H9 (cell line): Measurements from ENCODE around the gene HECTD2. TPM values are rescaled to one million over a fixed set of nuclear protein-coding genes. Genes with fewer than 3 reads are reported as not detected.

Experiments used
- DNase-seq: peaks from one replicate; pipeline ENCODE4 v3.0.0-alpha.2; 2017
- H2AFZ ChIP-seq: one replicate; pipeline ENCODE4 v1.6.1; 2013; ENCODE audit warnings: mild to moderate bottlenecking, low read length, control low read depth, moderate library complexity
- H2AK5ac ChIP-seq: 2 replicates; pipeline ENCODE4 v1.6.1; 2013; ENCODE audit warnings: low read length, control low read depth, mixed read lengths; ENCODE audit not compliant: insufficient read length
- H2BK120ac ChIP-seq: one replicate; pipeline ENCODE4 v1.6.1; 2013; ENCODE audit warnings: low read depth, mild to moderate bottlenecking, low read length, control low read depth, inconsistent platforms; ENCODE audit not compliant: poor library complexity, severe bottlenecking
- H2BK12ac ChIP-seq: 2 replicates; pipeline ENCODE4 v1.6.1; 2013; ENCODE audit warnings: low read length, control low read depth, mixed read lengths, low read depth; ENCODE audit not compliant: insufficient read length
- H2BK15ac ChIP-seq: 2 replicates; pipeline ENCODE4 v1.6.1; 2013; ENCODE audit warnings: low read depth, low read length, control low read depth
- H2BK20ac ChIP-seq: one replicate; pipeline ENCODE4 v1.6.1; 2013; ENCODE audit warnings: low read depth, mild to moderate bottlenecking, low read length, control low read depth, inconsistent platforms; ENCODE audit not compliant: poor library complexity, severe bottlenecking
- H2BK5ac ChIP-seq: 2 replicates; pipeline ENCODE4 v1.6.1; 2013; ENCODE audit warnings: low read length, control low read depth, mixed read lengths; ENCODE audit not compliant: insufficient read length
- H3K14ac ChIP-seq: 2 replicates; pipeline ENCODE4 v1.6.1; 2013; ENCODE audit warnings: low read length, control low read depth; ENCODE audit not compliant: insufficient read depth
- H3K18ac ChIP-seq: 2 replicates; pipeline ENCODE4 v1.6.1; 2013; ENCODE audit warnings: low read depth, mild to moderate bottlenecking, mixed read lengths, low read length, control low read depth; ENCODE audit not compliant: insufficient read length
- H3K23ac ChIP-seq: 2 replicates; pipeline ENCODE4 v1.6.1; 2013; ENCODE audit warnings: low read length, control low read depth, mixed read lengths, low read depth; ENCODE audit not compliant: insufficient read length
- H3K23me2 ChIP-seq: 2 replicates; pipeline ENCODE4 v1.6.1; 2013; ENCODE audit warnings: low read depth, mild to moderate bottlenecking, mixed read lengths, low read length, control low read depth; ENCODE audit not compliant: insufficient read length, poor library complexity, severe bottlenecking
- H3K27ac ChIP-seq: 2 replicates; pipeline ENCODE4 v1.5.1; 2013; ENCODE audit warnings: low read length, control low read depth, mixed read lengths, low read depth; ENCODE audit not compliant: insufficient read length
- H3K27me3 ChIP-seq: 2 replicates; pipeline ENCODE4 v1.6.1; 2013; ENCODE audit warnings: low read length, control low read depth, inconsistent platforms; ENCODE audit not compliant: insufficient read depth
- H3K4ac ChIP-seq: 2 replicates; pipeline ENCODE4 v1.6.1; 2013; ENCODE audit warnings: low read depth, mild to moderate bottlenecking, control low read depth, inconsistent platforms, low read length, moderate library complexity
- H3K4me1 ChIP-seq: 2 replicates; pipeline ENCODE4 v1.6.1; 2013; ENCODE audit warnings: low read length, control low read depth, inconsistent platforms; ENCODE audit not compliant: insufficient read depth
- H3K4me2 ChIP-seq: 2 replicates; pipeline ENCODE4 v1.6.1; 2013; ENCODE audit warnings: low read length, control low read depth, mixed read lengths; ENCODE audit not compliant: insufficient read length, insufficient read depth
- H3K56ac ChIP-seq: 2 replicates; pipeline ENCODE4 v1.6.1; 2013; ENCODE audit warnings: low read depth, mild to moderate bottlenecking, mixed read lengths, low read length, control low read depth; ENCODE audit not compliant: insufficient read length
- H3K79me1 ChIP-seq: 2 replicates; pipeline ENCODE4 v1.6.1; 2013; ENCODE audit warnings: low read depth, mild to moderate bottlenecking, moderate library complexity, low read length, control low read depth, inconsistent platforms; ENCODE audit not compliant: insufficient read depth, poor library complexity, severe bottlenecking
- H3K79me2 ChIP-seq: 2 replicates; pipeline ENCODE4 v1.6.1; 2013; ENCODE audit warnings: low read length, control low read depth, inconsistent platforms; ENCODE audit not compliant: insufficient read depth
- H3K9ac ChIP-seq: 2 replicates; pipeline ENCODE4 v1.6.1; 2013; ENCODE audit warnings: low read length, control low read depth, mixed read lengths; ENCODE audit not compliant: insufficient read length; ENCODE audit errors: extremely low read depth
- H3K9me3 ChIP-seq: one replicate; pipeline ENCODE4 v1.6.1; 2013; ENCODE audit warnings: low read depth, low read length, inconsistent platforms; ENCODE audit not compliant: control insufficient read depth
- H3T11ph ChIP-seq: one replicate; pipeline ENCODE4 v1.6.1; 2013; ENCODE audit warnings: mild to moderate bottlenecking, low read length, control low read depth, inconsistent platforms
- H4K20me1 ChIP-seq: one replicate; pipeline ENCODE4 v1.6.1; 2013; ENCODE audit not compliant: control insufficient read depth, insufficient read length, insufficient read depth
- H4K5ac ChIP-seq: 2 replicates; pipeline ENCODE4 v1.6.1; 2013; ENCODE audit warnings: low read depth, mild to moderate bottlenecking, mixed read lengths, low read length, control low read depth; ENCODE audit not compliant: insufficient read length
- H4K8ac ChIP-seq: replicated peaks from 2 replicates; pipeline ENCODE4 v1.6.1; 2013; ENCODE audit warnings: low read length, control low read depth, mixed read lengths, low read depth; ENCODE audit not compliant: insufficient read length
- H4K91ac ChIP-seq: 2 replicates; pipeline ENCODE4 v1.6.1; 2013; ENCODE audit warnings: low read depth, mild to moderate bottlenecking, moderate library complexity, mixed read lengths, low read length, control low read depth; ENCODE audit not compliant: insufficient read length
- H3K27ac Mint-ChIP-seq, 3 experiments: 2 replicates in 2 of 3; 3 replicates in 1 of 3; pipeline ENCODE4 v1.8.0; 2020 to 2021; ENCODE audit warnings: mixed read lengths in 3 of 3, mild to moderate bottlenecking in 1 of 3, moderate library complexity in 1 of 3
- H3K27me3 Mint-ChIP-seq: 2 replicates; pipeline ENCODE4 v1.8.0; 2021; ENCODE audit warnings: low read depth, mild to moderate bottlenecking, moderate library complexity, mixed read lengths
- H3K36me3 Mint-ChIP-seq, 3 experiments: 2 replicates in 2 of 3; 3 replicates in 1 of 3; pipeline ENCODE4 v1.8.0; 2020 to 2021; ENCODE audit warnings: low read depth in 3 of 3, mixed read lengths in 3 of 3; ENCODE audit not compliant: insufficient read depth in 1 of 3
- H3K4me1 Mint-ChIP-seq, 2 experiments: 2 replicates each; pipeline ENCODE4 v1.8.0; 2020; ENCODE audit warnings: mixed read lengths in 2 of 2
- H3K4me3 Mint-ChIP-seq, 2 experiments: 2 replicates in 1 of 2; 3 replicates in 1 of 2; pipeline ENCODE4 v1.8.0; 2020 to 2021; ENCODE audit warnings: mild to moderate bottlenecking in 2 of 2, mixed read lengths in 2 of 2, moderate library complexity in 1 of 2
- H3K9me3 Mint-ChIP-seq, 2 experiments: 2 replicates in 1 of 2; 3 replicates in 1 of 2; pipeline ENCODE4 v1.8.0; 2020; ENCODE audit warnings: mild to moderate bottlenecking in 2 of 2, mixed read lengths in 2 of 2, moderate library complexity in 1 of 2
- total RNA-seq: library from RNA; stranded (reverse); gene quantifications from 2 replicates; pipeline ENCODE4 v1.2.1, GENCODE V29; 2021
- TF ChIP-seq, protein P1 (sequence below): fragments of 200-600 bp; sonication (generic); conservative IDR thresholded peaks from 3 replicates; pipeline ENCODE4 v1.8.0; 2021; ENCODE audit warnings: antibody characterized with exemption, mild to moderate bottlenecking

Gene HECTD2
- total RNA-seq, 1 experiment from 2014 or later: 13.4 TPM

DNA sequence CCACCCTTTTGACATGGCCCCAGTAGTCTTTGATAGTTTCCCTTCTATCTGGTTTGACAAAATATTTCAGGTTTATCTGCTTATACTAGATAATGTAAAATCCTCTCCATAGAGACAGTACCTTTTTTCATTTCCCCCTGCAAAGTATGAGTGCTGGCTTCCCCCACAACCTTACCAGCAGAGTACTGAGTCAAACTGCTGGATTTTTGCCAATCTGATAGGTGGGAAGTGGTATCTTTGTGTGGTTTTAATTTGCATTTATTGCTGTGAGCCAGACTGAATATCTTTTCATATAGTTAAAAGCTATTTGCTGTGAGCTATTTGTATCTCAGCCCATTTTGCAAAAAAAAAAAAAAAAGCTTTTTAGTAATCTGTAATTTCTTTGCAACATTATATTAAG lies 32.1 kb upstream of the HECTD2 start:
- no peak for DNase-seq
- no peak overlapping the region for H3K4me2 ChIP-seq

More for the DNA sequence above, 32.1 kb upstream of the HECTD2 start:
- Histone ChIP-seq H3K23ac (no peak overlapping the region), H3K14ac (no peak overlapping the region), H3T11ph (no peak overlapping the region), H2BK120ac (no peak overlapping the region), H4K91ac (no peak overlapping the region), H4K5ac (no peak overlapping the region), H3K27ac (no peak overlapping the region), H2BK20ac (no peak overlapping the region), H3K9ac (no peak overlapping the region), H2BK12ac (no peak overlapping the region), H3K18ac (no peak overlapping the region), H3K79me1 (no peaks in the 10 kb centered on the region), H3K23me2 (no peaks in the 10 kb centered on the region), H2AK5ac (no peak overlapping the region), H3K27me3 (no peaks in the 10 kb centered on the region), H3K4ac (no peak overlapping the region), H4K8ac (no peak overlapping the region), H3K56ac (no peak overlapping the region), H2BK15ac (no peak overlapping the region), H2BK5ac (no peak overlapping the region), H3K79me2 (no peaks in the 10 kb centered on the region), H2AFZ (no peak overlapping the region), H3K4me1 (no peaks in the 10 kb centered on the region; the same call in 1 of the 2 replicates), H4K20me1 (no peaks in the 10 kb centered on the region), H3K9me3 (no peaks in the 10 kb centered on the region)
- Mint-ChIP-seq H3K4me1 (peaks cover 5 to 7% of the 10 kb centered on the region in 2 experiments), H3K27ac (no peak overlapping the region), H3K9me3 (peaks cover 9 to 12% of the 10 kb centered on the region in 2 experiments; a peak in 4 of 5 replicates), H3K27me3 (peaks cover 8% of the 10 kb centered on the region), H3K4me3 (no peak overlapping the region), H3K36me3 (peaks cover 0 to 2% (median 0%) of the 10 kb centered on the region in 3 experiments; a peak in 2 of 7 replicates)
- TF ChIP-seq, protein P1, sequence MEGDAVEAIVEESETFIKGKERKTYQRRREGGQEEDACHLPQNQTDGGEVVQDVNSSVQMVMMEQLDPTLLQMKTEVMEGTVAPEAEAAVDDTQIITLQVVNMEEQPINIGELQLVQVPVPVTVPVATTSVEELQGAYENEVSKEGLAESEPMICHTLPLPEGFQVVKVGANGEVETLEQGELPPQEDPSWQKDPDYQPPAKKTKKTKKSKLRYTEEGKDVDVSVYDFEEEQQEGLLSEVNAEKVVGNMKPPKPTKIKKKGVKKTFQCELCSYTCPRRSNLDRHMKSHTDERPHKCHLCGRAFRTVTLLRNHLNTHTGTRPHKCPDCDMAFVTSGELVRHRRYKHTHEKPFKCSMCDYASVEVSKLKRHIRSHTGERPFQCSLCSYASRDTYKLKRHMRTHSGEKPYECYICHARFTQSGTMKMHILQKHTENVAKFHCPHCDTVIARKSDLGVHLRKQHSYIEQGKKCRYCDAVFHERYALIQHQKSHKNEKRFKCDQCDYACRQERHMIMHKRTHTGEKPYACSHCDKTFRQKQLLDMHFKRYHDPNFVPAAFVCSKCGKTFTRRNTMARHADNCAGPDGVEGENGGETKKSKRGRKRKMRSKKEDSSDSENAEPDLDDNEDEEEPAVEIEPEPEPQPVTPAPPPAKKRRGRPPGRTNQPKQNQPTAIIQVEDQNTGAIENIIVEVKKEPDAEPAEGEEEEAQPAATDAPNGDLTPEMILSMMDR: no peak
